NT2/D1 (cell line): Measurements from ENCODE around the gene SYT10.

Source experiments
- DNase-seq: peaks from one replicate; pipeline ENCODE4 v3.0.0-alpha.2; 2011; ENCODE audit warnings: low read depth, low spot score
- H3K27me3 ChIP-seq: 2 replicates; pipeline ENCODE4 v1.6.0; 2011; ENCODE audit warnings: mild to moderate bottlenecking; ENCODE audit not compliant: insufficient read length, insufficient read depth
- H3K36me3 ChIP-seq: 2 replicates; pipeline ENCODE4 v1.6.1; 2011; ENCODE audit warnings: mild to moderate bottlenecking, low read length, mixed read lengths; ENCODE audit not compliant: insufficient read depth, insufficient read length
- H3K4me1 ChIP-seq: 2 replicates; pipeline ENCODE4 v1.5.1; 2011; ENCODE audit not compliant: insufficient read depth, insufficient read length
- H3K4me3 ChIP-seq: 2 replicates; pipeline ENCODE4 v1.5.1; 2011; ENCODE audit warnings: low read depth; ENCODE audit not compliant: insufficient read length
- H3K9ac ChIP-seq: 2 replicates; pipeline ENCODE4 v1.6.0; 2011; ENCODE audit warnings: low read depth; ENCODE audit not compliant: insufficient read length
- H3K9me3 ChIP-seq: 2 replicates; pipeline ENCODE4 v1.5.1; 2011; ENCODE audit warnings: mild to moderate bottlenecking, low read length; ENCODE audit not compliant: insufficient read depth
- SUZ12 ChIP-seq: IDR thresholded peaks from 2 replicates; pipeline ENCODE4 v1.6.1; 2011; ENCODE audit not compliant: insufficient read length, insufficient read depth; ENCODE audit errors: extremely low read depth
- YY1 ChIP-seq: IDR thresholded peaks from 2 replicates; pipeline ENCODE4 v1.6.1; 2011; ENCODE audit not compliant: insufficient read length, insufficient read depth
- ZNF274 ChIP-seq: IDR thresholded peaks from 2 replicates; pipeline ENCODE4 v1.6.1; 2011; ENCODE audit warnings: mild to moderate bottlenecking, low read depth, low read length

SYT10 gene

GRCh38 chr12:33330940-33331339 is 108.7 kb downstream of the SYT10 start:
- peaks cover 4% of the 10 kb centered on the region for H3K4me1 ChIP-seq
- H3K4me3 ChIP-seq, result no peak overlapping the region
- H3K36me3 ChIP-seq, result no peaks in the 10 kb centered on the region
- H3K9me3 ChIP-seq, result no peaks in the 10 kb centered on the region; the same call in 1 of the 2 replicates
- DNase-seq, result no peak
- no peaks in the 10 kb centered on the region for H3K27me3 ChIP-seq
- no peak overlapping the region for H3K9ac ChIP-seq
- TF ChIP-seq ZNF274 (no peak), YY1 (no peak), SUZ12 (no peak)
